K562 (cell line): Measurements from ENCODE around the gene RASGRP1. TPM values are rescaled to one million over a fixed set of nuclear protein-coding genes. Genes with fewer than 3 reads are reported as not detected.
"Not testable (repeated sequence)": the region's sequence is repeated elsewhere in the genome, so short reads cannot be mapped to it uniquely, and the experiment has no call there.

Experiments
- ATAC-seq: fragments of 200-7000 bp; cut with Tn5 transposase; 3 replicates; pipeline ENCODE4 v1.9.1; 2020; ENCODE audit warnings: moderate library complexity
- BruUV-seq: library from RNA; stranded (reverse); fragments of 400-500 nt; replicated peaks from 2 replicates; lab custom pipeline; 2021; lab: Mats Ljungman, UMichigan
- CTCF ChIA-PET: fragments of 300-600 bp; formaldehyde crosslinking; extraction: SDS; loops from one replicate; lab custom pipeline; 2021; ENCODE audit warnings: low intra/inter-chr PET ratio; lab: Yijun Ruan, JAX
- POLR2A ChIA-PET: fragments of 300-600, 350-650 bp; sonication (Branson Sonifier 250); formaldehyde crosslinking; extraction: SDS; loops from one replicate; lab custom pipeline; 2021; ENCODE audit warnings: antibody characterized with exemption, inconsistent platforms; lab: Yijun Ruan, JAX
- DNase-seq, 4 experiments: peaks; one replicate each; pipeline versions ENCODE4 v3.0.0 to v3.0.0-alpha.2; 2011 to 2018; ENCODE audit warnings: low spot score in 3 of 4, mixed read lengths in 3 of 4; ENCODE audit errors: extremely low read depth in 1 of 4
- FAIRE-seq: peaks from 2 replicates; lab custom pipeline; 2011; peaks lifted over from hg19 to GRCh38; lab: Jason Lieb, UNC
- H2AFZ ChIP-seq: 2 replicates; pipeline ENCODE4 v1.6.0; 2011; ENCODE audit warnings: low read depth, low read length, control low read depth, inconsistent platforms
- H3K27ac ChIP-seq: fragments of 200-600 bp; 3 replicates; pipeline ENCODE4 v1.8.0; 2011; ENCODE audit warnings: low read depth, mild to moderate bottlenecking, control low read depth, inconsistent platforms, low read length, moderate library complexity, mixed read lengths; ENCODE audit errors: extremely low read depth
- H3K27me3 ChIP-seq, 2 experiments: fragments of 300-600 bp in 1 of 2; 2 replicates in 1 of 2; 3 replicates in 1 of 2; pipeline versions ENCODE4 v1.6.0 to v1.8.0; 2011; ENCODE audit warnings: inconsistent platforms in 2 of 2, low read length in 2 of 2, mild to moderate bottlenecking in 1 of 2, mixed read lengths in 1 of 2, moderate library complexity in 1 of 2; ENCODE audit not compliant: control insufficient read depth in 2 of 2, insufficient read depth in 2 of 2
- H3K36me3 ChIP-seq: fragments of 300-600 bp; 3 replicates; pipeline ENCODE4 v1.8.0; 2011; ENCODE audit warnings: mild to moderate bottlenecking, low read length, inconsistent platforms; ENCODE audit not compliant: control insufficient read depth, insufficient read depth
- H3K4me1 ChIP-seq, 2 experiments: fragments of 200-600 bp in 1 of 2; replicated peaks in 1 of 2; 2 replicates in 1 of 2; 3 replicates in 1 of 2; pipeline versions ENCODE4 v1.5.1 to v1.8.0; 2011; ENCODE audit warnings: inconsistent platforms in 2 of 2, low read length in 2 of 2, mild to moderate bottlenecking in 1 of 2, mixed read lengths in 1 of 2, moderate library complexity in 1 of 2; ENCODE audit not compliant: control insufficient read depth in 2 of 2, insufficient read depth in 2 of 2
- H3K4me2 ChIP-seq: 2 replicates; pipeline ENCODE4 v1.6.1; 2011; ENCODE audit warnings: low read length, control low read depth, inconsistent platforms, mixed read lengths; ENCODE audit not compliant: insufficient read depth
- H3K4me3 ChIP-seq: fragments of 200-600 bp; sonication (generic), shearing (Covaris generic); 2 replicates; pipeline ENCODE4 v1.5.1; 2016; ENCODE audit warnings: control low read depth, inconsistent platforms
- H3K79me2 ChIP-seq: fragments of 200-600 bp; 3 replicates; pipeline ENCODE4 v1.8.0; 2011; ENCODE audit warnings: low read length, inconsistent platforms; ENCODE audit not compliant: control insufficient read depth, insufficient read depth
- H3K9ac ChIP-seq, 2 experiments: 2 replicates each; pipeline versions ENCODE4 v1.6.0 to v1.6.1; 2011; ENCODE audit warnings: low read depth in 2 of 2, low read length in 2 of 2, control low read depth in 1 of 2, inconsistent platforms in 1 of 2, mild to moderate bottlenecking in 1 of 2, mixed read lengths in 1 of 2; ENCODE audit not compliant: insufficient read depth in 1 of 2
- H3K9me1 ChIP-seq: one replicate; pipeline ENCODE4 v1.6.0; 2011; ENCODE audit warnings: inconsistent platforms, mild to moderate bottlenecking, low read length, moderate library complexity; ENCODE audit not compliant: control insufficient read depth, insufficient read depth
- H3K9me3 ChIP-seq: replicated peaks from 2 replicates; pipeline ENCODE4 v1.5.1; 2011; ENCODE audit warnings: low read depth, low read length, inconsistent platforms; ENCODE audit not compliant: control insufficient read depth, insufficient read depth
- H4K20me1 ChIP-seq: replicated peaks from 2 replicates; pipeline ENCODE4 v1.6.1; 2011; ENCODE audit warnings: low read length, inconsistent platforms, mixed read lengths; ENCODE audit not compliant: control insufficient read depth, insufficient read depth
- JUN ChIP-seq, 2 experiments: sonication (generic) in 1 of 2; formaldehyde crosslinking in 1 of 2; IDR thresholded peaks; 2 replicates each; pipeline versions ENCODE4 v1.6.1 to v1.8.0; 2012 to 2022; ENCODE audit warnings: borderline replicate concordance in 2 of 2, mild to moderate bottlenecking in 2 of 2, improper control_type of control experiment in 1 of 2, low read depth in 1 of 2, low read length in 1 of 2, missing genetic modification reagents in 1 of 2
- MBD2 ChIP-seq: sonication (generic); IDR thresholded peaks from 2 replicates; pipeline ENCODE4 v1.6.1; 2016; ENCODE audit warnings: low read depth, borderline replicate concordance
- SMARCB1 ChIP-seq: IDR thresholded peaks from 2 replicates; pipeline ENCODE4 v1.6.1; 2011; ENCODE audit warnings: improper control_type of control experiment, low read depth; ENCODE audit not compliant: insufficient read length
- ZNF184 ChIP-seq: sonication (generic); formaldehyde crosslinking; IDR thresholded peaks from 2 replicates; pipeline ENCODE4 v1.5.0; 2020; ENCODE audit warnings: missing genetic modification reagents
- ZNF507 ChIP-seq: conservative IDR thresholded peaks from 2 replicates; pipeline ENCODE4 v1.6.1; 2017; ENCODE audit warnings: missing genetic modification characterization, missing compliant biosample characterization
- WGBS: fragments of 100-300 bp; shearing (Covaris generic); methylation state at CpG from one replicate; pipeline ENCODE4 v1.1.6; 2016; ENCODE audit warnings: low coverage, mixed read lengths; ENCODE audit not compliant: insufficient coverage; ENCODE audit errors: missing lambda C conversion rate; 5-methylcytosine and 5-hydroxymethylcytosine counted together
- in situ Hi-C: fragments of 300-500 bp; cut with MboI; formaldehyde crosslinking; loops from 4 replicates; pipeline ENCODE4 v1.15.0; 2018; ENCODE audit warnings: inconsistent platforms, mixed read lengths
- intact Hi-C: fragments of 100-400 bp; cut with micrococcal nuclease; formaldehyde crosslinking; loops from 2 replicates; pipeline ENCODE4 v1.14.2; 2022
- polyA plus RNA-seq, 8 experiments: library from polyadenylated mRNA; depleted of rRNA in 4 of 8; stranded (reverse) in 5 of 8; unstranded in 3 of 8; fragments of >200 nt; fragmentation: Nextera tagmentation in 2 of 8; fragmentation: Illumina TruSeq in 1 of 8; extraction: Ambion mirVana in 2 of 8; extraction: Trizol in 1 of 8; gene quantifications; 2 replicates each; pipeline versions ENCODE4 v1.2.1 to v1.2.3, GENCODE V29; 2011 to 2014; ENCODE audit warnings: inconsistent platforms in 1 of 8, missing spikeins in 1 of 8
- total RNA-seq, 7 experiments: library from RNA; depleted of rRNA in 6 of 7; stranded (reverse); fragments of >200 nt in 6 of 7; fragmentation: Illumina TruSeq in 2 of 7; extraction: Trizol in 2 of 7; gene quantifications; 2 replicates each; pipeline versions ENCODE4 v1.2.1 to v1.2.3, GENCODE V29; 2011 to 2021; ENCODE audit warnings: low replicate concordance in 1 of 7
- TF ChIP-seq, protein P1 (sequence below): sonication (generic); formaldehyde crosslinking; IDR thresholded peaks from 2 replicates; pipeline ENCODE4 v1.8.0; 2022; ENCODE audit warnings: mild to moderate bottlenecking, missing genetic modification reagents

The RASGRP1 gene
- total and polyA plus RNA-seq, 9 of the 15 experiments (the other 6 are each of a cell fraction or from before 2014, with no cell fraction given) = 0.14 to 0.72 (median 0.31) TPM

- no peak for TF ChIP-seq SMARCB1
- TF ChIP-seq JUN (IDR thresholded peaks at IDR 0.05; ENCODE audit: borderline replicate concordance, low read depth, low read length) = no peak
- TF ChIP-seq JUN (CRISPR knock-in tag; IDR thresholded peaks at IDR 0.05; ENCODE audit: borderline replicate concordance) = no peak
- TF ChIP-seq, protein P1, sequence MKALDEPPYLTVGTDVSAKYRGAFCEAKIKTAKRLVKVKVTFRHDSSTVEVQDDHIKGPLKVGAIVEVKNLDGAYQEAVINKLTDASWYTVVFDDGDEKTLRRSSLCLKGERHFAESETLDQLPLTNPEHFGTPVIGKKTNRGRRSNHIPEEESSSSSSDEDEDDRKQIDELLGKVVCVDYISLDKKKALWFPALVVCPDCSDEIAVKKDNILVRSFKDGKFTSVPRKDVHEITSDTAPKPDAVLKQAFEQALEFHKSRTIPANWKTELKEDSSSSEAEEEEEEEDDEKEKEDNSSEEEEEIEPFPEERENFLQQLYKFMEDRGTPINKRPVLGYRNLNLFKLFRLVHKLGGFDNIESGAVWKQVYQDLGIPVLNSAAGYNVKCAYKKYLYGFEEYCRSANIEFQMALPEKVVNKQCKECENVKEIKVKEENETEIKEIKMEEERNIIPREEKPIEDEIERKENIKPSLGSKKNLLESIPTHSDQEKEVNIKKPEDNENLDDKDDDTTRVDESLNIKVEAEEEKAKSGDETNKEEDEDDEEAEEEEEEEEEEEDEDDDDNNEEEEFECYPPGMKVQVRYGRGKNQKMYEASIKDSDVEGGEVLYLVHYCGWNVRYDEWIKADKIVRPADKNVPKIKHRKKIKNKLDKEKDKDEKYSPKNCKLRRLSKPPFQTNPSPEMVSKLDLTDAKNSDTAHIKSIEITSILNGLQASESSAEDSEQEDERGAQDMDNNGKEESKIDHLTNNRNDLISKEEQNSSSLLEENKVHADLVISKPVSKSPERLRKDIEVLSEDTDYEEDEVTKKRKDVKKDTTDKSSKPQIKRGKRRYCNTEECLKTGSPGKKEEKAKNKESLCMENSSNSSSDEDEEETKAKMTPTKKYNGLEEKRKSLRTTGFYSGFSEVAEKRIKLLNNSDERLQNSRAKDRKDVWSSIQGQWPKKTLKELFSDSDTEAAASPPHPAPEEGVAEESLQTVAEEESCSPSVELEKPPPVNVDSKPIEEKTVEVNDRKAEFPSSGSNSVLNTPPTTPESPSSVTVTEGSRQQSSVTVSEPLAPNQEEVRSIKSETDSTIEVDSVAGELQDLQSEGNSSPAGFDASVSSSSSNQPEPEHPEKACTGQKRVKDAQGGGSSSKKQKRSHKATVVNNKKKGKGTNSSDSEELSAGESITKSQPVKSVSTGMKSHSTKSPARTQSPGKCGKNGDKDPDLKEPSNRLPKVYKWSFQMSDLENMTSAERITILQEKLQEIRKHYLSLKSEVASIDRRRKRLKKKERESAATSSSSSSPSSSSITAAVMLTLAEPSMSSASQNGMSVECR = no peak
- no peak for TF ChIP-seq MBD2
- no peak for TF ChIP-seq ZNF507 (tag)
- TF ChIP-seq, all 486 proteins: peak for 0
Observed at GRCh38 chr15:38587214-38587613, 22.6 kb upstream of the RASGRP1 start (continued).

DNA sequence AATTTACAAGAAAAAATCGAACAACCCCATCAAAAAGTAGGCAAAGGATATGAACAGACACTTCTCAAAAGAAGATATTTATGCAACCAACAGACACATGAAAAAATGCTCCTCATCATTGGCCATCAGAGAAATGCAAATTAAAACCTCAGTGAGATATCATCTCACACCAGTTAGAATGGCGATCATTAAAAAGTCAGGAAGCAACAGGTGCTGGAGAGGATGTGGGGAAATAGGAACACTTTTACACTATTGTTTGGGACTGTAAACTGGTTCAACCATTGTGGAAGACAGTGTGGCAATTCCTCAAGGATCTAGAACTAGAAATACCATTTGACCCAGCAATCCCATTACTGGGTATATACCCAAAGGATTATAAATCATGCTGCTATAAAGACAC lies 21.4 kb upstream of the RASGRP1 start:
- CTCF ChIA-PET, FAIRE-seq, POLR2A ChIA-PET: not testable (repeated sequence)

More for the DNA sequence above, 21.4 kb upstream of the RASGRP1 start:
- ATAC-seq, H3K4me3 ChIP-seq, H3K27ac ChIP-seq, DNase-seq, H3K9me1 ChIP-seq: not testable (repeated sequence)
- peak; percentile 54; the same call in 1 of the 2 replicates for TF ChIP-seq ZNF184 (CRISPR knock-in tag)
- TF ChIP-seq, all 486 proteins: peak for 1; not testable (repeated sequence) for 485
- intact Hi-C loops, H3K36me3 ChIP-seq, in situ Hi-C loops, BruUV-seq, H3K4me2 ChIP-seq, H4K20me1 ChIP-seq, H3K27me3 ChIP-seq, H3K79me2 ChIP-seq, H3K9me3 ChIP-seq, H2AFZ ChIP-seq, H3K9ac ChIP-seq: not testable (repeated sequence)
- H3K4me1 ChIP-seq = peaks cover 3 to 15% of the 10 kb centered on the region in 2 experiments; a peak in 3 of 5 replicates
- 38% methylated on average over 2 of the region's 2 CpGs for WGBS
